Medulla oblongata (tissue), 1 donor: ENCODE data around the gene TMPRSS2.

Source experiments
- DNase-seq: peaks from one replicate; pipeline ENCODE4 v3.0.0-alpha.2; 2015; ENCODE audit errors: extremely low spot score

TMPRSS2 gene

DNA sequence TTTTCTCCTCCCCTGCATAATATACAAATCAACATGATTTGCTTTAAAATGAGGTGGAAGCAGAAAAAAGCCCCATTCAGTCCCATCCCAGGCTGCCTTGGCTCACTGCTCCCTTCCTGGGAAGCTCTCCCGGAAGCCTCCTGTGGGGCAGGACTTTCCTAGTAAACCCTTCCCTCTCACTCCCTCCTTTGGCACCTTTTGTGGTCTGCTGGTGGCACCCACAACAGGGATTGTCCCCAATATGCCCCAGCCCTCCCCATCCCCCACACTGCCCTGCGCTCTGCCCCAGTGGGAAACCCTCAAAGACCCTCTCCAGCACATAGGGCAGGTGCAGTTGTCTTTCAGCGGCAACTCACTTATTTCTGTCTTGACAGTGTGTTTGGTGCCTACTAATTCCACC lies 1.8 kb upstream of the TMPRSS2 start:
- no peak for DNase-seq

DNA sequence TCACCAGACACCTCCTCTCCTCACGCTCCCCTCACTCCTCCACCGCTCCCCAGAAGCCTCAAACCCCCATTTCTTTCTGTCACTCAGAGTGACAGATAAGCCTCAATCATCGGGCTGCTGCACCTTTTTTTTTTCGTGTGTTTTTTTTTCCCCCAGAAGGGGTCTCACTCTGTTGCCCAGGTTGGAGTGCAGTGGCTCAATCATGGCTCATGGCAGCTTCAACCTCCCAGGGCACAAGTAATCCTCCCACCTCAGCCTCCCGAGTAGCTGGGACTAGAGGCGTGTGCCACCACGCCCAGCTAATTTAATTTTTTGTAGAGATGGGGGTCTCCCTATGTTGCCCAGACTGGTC lies 1.2 kb upstream of the TMPRSS2 start:
- no peak for DNase-seq

DNA sequence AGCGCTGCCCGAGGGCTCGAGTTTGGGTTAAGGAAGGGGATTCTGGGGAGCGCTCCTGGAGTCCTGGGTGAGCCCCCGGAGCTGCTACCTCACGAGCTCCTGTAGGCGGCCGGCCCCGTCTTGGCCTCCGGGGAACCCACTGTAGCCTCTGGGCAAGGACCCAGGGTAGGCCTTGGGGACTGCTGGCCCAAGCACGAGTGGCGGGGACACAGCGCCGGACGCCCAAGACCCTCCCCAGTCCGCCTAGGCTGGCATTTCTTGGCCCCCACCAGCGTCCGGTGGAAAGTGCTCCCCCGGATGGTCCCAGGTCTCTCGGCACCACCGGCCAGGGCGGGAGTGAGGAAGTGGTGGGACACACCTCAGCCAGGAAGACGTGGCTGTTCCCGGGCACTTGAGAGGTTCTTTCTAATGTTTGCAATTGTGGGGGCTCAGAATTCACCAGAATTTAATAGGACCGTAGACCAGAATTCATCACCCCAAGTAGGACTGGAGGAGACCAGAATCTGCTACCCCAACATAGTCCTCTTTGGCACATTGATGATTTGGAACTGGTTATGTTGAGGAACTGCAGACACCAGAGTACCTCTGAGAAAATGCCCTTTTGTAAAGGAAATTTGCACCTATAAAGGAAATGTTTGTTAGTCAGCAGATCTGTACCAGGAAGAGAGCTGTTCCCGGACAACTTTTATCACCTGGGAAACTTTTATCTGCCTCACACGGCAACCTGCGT lies 622 bp upstream of the TMPRSS2 start:
- no peak for DNase-seq

DNA sequence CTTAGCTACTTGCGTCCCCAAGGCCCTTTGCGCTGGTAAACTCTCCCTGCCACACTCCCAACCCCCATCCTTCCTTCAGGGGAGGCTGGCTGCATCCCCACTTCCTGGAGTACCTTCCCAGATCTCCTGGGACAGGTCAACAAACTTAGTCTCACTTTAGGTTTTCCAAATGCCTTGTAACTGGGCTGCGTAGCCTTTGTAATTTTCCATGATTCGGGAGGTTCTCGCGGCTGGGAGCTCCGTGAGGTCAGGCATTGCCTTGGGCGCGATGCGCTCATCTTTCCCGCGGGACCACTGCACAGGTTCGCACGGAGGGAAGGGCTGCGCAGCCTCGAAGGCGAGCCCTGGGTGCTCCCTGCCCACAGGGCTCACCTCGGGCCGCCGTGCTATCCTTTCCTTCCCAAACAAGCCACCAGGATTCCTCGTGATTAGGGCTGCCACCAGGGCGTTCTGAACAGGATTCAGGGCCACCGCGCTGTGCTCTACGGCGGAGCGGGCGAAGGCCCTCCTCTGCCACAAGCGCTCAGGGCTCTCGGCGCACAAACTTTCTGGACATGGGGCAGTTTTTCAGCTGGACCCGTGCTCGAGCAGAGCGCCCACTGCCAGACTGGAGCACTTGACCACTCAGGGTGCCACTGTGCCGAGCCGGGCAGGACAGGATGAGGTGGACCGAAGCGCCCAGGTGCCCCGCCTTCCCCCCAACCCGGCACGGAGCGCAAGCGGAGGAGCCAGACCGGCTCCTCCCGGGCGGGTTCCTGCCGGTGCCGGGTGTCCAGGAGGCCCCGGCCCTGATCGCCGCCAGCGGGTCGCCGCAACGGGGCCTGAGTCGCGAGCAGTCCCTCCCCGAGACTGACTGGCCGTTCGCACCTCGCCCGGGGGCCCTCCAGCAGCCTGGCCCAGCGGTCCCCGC lies 1.1 kb downstream of the TMPRSS2 start:
- DNase-seq = no peak

DNA sequence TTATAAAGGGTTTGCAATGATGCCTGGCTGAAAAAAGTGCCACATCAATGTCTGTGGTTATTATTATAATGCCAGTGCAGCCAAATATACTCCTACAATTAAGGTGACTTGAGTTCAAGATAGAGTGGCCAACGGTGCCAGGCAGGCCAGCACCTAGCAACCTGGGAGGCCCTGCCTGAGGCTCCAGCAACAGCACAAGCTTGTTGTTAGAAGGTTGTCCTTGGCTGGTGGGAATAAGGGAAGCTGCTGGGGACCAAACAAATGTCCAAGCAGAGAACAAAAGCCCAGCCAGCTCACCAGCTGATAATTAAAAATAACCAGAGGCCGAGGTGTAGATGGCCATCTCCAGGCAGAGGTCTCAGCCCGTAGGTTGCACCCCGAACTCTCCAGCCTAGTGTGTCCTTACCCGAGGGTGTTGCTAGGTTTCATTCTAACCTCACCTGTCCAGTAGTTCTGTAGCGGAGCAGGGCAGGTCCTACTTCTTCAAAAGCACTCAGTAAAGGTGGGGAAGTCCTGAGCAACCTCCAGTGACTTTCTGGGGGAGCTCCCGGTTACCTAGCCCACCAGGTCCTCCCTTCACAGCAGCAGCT lies 1.9 kb downstream of the TMPRSS2 start:
- DNase-seq = no peak

DNA sequence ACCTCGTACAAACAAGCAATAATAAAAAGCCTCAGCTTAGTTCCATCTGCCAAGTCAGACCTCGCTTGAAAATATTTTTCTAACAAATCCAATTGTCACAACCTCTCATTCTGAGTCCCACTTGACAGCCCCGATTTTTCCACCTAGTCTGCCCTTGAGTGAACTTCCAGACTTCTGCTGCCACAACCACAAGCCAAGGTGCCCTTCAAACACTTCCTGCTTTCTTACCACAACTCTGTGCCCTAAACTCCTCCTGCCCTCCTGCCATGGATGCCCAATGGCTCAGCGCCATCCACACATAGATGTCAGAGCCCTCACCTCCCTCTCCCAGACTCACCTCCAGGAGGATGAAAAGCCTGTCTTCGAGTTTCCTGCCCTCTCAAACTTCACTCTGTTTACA lies 3.9 kb downstream of the TMPRSS2 start:
- DNase-seq = no peak

DNA sequence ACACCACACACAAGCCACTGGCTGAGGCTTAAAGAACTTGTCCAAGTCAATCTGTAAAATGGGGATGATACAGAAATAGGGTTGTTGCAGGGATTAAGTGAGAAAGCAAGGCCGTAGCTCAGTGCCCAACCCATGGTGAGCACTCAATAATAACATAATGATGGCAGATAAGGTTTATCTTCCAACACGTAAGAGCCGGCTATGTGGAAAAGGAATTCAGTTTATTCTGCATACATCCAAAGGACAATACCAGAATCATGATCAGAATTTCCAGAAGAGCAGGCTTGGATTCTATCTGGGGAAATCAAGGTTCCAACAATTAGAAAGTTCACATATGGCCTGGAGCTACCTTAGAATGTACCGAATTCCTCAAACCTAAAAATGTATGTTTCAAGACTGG lies 4.6 kb downstream of the TMPRSS2 start:
- DNase-seq = no peak

DNA sequence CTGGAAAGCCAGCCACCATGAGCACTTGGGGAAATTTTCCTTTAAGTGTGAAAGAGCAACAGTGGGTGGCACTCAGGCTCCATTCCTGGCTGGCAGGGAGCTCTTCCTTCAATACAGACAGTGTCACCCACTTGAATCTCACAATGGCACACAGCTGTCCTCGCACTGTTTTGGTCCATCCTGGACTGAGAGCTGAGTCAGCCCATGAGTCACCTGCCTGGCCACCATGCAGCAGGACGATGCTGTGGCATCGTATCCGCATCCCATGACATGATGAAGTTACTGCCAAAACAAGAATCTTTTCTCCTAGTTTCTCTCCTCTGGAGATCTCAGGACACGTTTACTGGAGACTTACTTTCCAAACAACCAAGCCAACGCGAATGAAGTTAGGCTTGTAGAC lies 6.0 kb downstream of the TMPRSS2 start:
- DNase-seq = no peak

DNA sequence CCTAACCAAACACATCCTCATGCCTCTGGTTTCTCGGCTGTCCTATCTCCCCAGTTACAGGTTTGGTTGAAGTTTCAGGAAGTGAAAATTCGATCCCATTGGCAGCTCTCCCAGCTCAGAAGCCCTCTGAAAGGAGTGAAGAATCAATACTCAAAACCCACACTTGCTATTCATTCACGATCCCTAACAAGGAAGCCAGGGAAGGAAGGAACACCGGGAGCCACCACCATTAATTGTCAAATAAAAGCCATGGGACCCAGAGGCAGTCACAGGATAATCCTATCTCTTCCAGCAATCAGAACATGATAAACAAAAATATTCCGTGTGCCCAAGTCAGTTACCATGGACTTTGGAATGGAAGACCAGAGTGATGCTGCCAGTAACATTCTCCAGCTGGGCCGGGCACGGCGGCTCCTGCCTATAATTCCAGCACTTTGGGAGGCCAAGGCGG lies 7.0 kb downstream of the TMPRSS2 start:
- DNase-seq = no peak

DNA sequence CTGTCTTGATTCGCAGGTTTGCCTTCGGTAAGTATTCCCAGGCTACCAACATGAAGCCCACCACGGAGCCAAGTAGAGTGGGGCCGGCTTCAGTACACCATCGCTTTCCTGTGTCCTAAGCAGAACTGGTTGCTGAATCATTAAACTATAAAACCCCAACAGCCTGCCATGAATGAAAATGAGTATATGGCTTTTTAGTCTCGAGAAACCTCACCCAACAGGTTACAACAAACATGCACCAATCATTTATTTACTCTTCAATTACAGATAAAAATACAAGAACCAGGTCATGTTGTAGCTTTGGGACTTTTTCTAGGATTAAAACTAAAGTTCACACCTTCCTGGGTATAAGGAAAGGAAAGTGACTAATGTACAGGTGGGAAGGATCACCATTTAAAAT lies 7.6 kb downstream of the TMPRSS2 start:
- DNase-seq = no peak

DNA sequence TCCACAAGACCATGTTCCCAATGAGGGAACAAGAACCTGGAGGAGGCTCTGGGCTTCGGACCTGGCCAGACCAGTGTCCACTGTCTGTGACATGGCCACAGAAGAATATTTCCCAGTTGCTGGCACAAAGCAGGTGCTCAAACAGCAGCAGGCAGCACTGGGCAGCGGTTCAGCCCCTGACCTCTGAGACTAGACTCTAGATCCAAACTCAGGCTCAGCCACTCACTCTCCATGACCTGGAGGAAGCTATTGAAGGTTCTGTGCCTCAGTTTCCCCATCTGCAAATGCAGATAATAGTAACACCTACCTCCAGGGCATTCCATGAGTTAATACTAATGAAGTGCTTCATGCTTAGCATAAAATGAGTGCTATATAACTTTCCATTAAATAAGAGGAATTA lies 8.0 kb downstream of the TMPRSS2 start:
- DNase-seq = no peak

DNA sequence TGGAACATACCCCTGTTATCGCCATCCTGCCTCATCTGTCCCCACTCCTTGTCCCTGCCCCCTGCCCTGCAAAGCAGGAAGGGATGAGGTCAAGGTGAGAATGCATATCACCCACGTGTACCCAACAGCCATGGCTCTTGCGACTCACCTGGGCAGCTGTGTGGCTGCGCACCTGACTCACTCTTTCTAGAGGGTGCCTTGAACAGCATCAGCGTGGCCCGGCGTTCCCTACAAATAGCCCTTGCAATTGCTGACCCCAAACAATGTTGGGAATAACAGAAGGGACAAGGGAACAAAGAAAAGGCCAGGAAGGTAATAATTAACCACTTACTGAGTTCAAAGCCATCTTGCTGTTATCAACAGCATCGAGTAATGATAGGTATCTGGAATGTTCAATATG lies 10.2 kb downstream of the TMPRSS2 start:
- no peak for DNase-seq

DNA sequence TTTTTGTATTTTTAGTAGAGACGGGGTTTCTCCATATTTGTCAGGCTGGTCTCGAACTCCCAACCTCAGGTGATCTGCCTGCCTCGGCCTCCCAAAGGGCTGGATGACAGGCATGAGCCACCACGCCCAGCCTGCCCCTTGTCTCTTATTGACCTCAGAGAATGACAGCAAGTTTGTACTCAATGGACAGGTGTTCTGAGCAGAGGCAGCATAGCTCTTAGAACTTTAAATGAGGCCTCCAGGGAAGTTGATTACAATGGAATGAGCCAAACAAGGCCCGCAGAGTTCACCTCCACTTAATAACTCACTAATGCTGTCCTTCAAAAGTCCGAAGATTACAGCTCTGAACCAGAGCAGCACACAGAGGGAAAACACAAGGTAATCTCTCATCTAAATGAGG lies 10.9 kb downstream of the TMPRSS2 start:
- DNase-seq = no peak

DNA sequence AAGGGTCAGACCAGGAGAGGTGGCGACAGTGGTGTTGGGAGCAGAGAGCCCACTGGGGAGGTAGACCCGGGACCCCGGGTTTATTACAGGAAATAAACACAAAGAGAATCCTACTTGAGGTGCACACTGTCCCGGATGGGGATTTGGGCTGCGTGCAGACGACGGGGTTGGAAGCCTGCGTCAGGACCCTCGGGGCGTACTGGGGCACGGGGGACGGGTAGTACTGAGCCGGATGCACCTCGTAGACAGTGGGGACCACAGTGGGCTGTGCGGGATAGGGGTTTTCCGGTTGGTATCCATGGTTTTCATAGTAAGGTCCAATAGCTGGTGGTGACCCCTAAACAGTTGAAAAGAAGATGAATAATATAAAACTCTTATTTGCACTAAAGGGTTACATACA lies 13.7 kb downstream of the TMPRSS2 start:
- no peak for DNase-seq

DNA sequence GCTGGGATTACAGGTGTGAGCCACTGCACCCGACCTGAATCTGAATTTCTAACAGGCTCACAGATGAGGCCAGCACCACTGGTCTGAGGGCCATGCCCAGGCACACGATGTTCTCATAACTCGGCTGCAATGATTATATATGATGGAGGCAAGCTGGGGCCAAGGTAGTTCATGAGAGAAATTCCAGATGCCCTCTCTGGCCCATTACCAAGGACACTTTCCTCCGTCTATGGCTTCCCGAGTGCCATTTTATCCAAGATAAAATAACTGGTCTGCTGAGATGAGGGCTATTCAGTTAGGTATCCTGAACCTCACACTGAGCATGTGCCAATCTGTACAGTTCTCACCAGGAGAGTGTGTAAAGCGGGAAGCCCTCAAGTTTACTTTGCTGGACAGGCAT lies 16.5 kb downstream of the TMPRSS2 start:
- no peak for DNase-seq

DNA sequence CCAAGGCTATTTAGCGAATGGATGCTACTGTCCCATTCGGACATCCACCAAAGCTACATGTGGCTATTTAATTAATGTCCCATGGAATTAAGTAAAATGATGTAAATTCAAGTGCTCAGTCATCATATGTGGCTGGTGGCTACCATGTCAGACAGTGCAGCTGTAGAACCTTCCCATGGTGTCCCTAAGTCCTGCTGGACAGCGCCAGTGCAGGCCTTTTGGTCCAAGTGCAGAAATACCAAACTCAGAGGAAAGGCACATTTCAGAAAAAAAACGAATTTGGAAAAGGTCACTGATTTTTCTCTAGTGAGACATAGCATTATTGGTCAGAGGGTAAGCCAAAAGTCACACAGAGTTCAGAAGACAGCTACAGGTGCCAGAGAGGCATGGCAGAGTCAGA lies 17.6 kb downstream of the TMPRSS2 start:
- DNase-seq = no peak

DNA sequence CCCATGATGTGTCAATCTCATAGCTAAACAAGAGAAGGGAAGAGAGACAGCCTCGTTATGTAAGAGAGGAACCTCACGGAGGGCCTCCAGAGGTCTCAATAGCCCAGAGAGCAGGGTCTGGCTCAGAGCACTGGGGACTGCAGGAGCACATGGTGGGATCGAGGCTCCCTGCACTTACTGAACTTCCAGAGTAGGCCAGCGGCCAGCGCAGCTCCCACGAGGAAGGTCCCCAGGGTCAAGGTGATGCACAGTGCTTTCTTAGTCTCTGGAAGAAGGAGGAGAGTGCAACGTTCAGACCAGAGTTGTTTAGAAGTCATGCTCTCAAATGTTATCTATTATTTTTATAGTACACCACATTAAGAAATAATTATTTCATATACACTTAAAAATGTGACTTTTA lies 18.6 kb downstream of the TMPRSS2 start:
- no peak for DNase-seq

DNA sequence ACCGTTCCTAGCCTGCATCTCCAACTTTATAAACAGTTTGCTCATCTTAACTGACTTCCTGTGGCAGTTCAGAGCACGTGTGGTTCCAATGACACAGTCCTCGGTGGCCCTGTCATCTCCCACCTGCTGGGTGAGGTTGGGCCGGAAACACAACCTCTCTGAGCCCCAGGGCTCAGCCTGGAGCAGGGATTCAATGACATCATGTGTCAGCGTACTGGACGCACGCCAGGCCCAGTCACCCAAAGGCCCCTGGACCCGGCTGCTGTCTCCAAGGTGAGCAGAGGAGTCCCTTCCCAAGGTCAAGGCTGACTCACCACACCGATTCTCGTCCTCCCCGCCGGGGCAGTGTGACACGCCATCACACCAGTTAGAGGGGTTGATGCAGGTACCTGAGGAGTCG lies 19.9 kb downstream of the TMPRSS2 start:
- no peak for DNase-seq

DNA sequence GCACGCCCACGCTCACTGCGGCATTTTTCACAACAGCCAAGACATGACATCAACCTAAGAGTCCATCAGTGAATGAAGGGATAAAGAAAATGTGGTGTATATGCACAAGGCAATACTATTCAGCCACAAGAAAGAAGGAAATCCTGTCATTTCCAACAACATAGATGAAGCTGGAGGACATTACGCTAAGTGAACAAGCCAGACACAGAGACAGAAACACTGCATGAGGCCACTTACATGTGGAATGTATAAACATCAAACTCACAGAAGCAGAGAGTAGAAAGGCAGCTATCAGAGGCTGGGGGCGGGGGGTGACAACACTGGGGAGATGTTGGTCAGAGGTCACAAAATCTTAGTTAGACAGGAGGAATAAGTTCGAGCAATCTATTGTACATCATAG lies 20.9 kb downstream of the TMPRSS2 start:
- no peak for DNase-seq

DNA sequence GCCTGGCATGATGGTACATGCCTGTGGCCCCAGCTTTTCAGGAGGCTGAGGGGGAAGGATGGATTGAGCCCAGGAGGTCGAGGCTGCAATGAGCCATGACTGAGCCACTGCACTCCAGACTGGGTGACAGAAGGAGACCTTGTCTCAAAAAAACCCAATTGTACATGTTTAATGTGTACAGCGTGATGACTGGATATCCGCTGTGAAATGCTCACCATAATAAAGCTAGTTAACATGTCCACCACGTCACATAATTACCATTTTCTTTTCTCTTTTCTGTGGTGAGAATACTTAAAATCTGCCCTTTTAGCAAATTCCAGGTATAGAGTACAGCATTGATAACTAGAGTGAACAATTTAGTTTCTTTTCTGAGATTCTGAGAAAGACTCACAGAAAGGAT lies 24.0 kb downstream of the TMPRSS2 start:
- no peak for DNase-seq

DNA sequence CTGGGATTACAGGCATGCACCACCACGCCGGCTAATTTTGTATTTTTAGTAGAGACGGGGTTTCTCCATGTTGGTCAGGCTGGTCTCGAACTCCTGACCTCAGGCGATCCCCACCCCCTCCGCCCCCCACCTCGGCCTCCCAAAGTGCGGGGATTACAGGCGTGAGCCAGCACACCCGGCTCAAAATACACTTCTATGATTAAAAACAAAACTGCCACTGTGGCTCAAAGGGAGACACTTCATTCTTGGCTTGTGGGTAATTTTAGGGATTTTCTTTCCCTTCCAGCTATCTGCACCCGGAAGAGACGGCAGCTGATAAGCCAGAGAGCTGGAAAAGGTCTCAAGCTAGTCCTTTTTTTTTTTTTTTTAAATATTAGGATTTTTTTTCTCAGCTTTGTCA lies 24.5 kb downstream of the TMPRSS2 start:
- DNase-seq = no peak

DNA sequence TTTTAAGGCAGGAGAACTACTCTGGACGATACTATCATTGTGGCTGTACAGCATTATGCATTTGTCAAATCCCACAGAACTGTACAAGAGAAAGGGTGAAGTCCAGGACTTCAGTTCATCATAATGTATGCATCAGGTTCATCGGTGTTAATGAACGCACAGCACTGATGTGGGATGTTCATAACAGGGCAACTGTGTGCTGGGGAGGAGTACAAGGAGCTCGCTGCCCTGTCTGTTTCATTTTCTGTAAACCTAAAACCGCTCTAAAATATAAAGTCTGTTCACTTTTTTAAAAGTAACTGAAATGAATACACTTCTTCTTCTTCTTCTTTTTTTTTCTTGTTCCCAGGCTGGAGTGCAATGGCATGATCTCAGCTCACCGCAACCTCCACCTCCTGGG lies 25.0 kb downstream of the TMPRSS2 start:
- no peak for DNase-seq

DNA sequence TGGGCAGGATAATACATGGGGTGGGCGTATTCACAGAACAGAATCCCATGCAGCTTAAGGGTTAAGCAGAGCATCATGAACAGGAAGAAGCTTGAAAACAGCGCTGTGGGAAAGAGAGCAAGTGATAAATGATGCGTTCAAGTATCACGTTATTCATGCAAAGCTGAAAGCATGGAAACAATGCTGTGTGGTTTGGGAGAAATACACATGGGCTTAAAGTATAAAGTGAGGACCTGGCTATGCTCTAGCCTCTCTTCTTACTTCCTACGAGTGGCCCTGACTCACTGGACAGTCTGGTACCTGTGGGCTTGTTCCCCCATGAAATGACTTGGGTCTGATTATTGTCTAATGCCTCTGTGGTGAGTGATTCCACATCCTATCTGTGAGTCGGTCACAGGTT lies 25.7 kb downstream of the TMPRSS2 start:
- DNase-seq = no peak
